HepG2 (cell line): ENCODE results near the gene MRPS18C. TPM values are rescaled to one million over a fixed set of nuclear protein-coding genes. Genes with fewer than 3 reads are reported as not detected.

Experiments used
- CCDC6 ChIP-seq: sonication (generic); formaldehyde crosslinking; IDR thresholded peaks from 2 replicates; pipeline ENCODE4 v1.8.1; 2022; ENCODE audit warnings: mild to moderate bottlenecking, missing genetic modification reagents, moderate library complexity
- FLYWCH1 ChIP-seq: sonication (generic); formaldehyde crosslinking; IDR thresholded peaks from 2 replicates; pipeline ENCODE4 v1.8.1; 2023; ENCODE audit warnings: mild to moderate bottlenecking, missing genetic modification reagents
- GATAD2A ChIP-seq: IDR thresholded peaks from 2 replicates; pipeline ENCODE4 v1.6.1; 2016
- GZF1 ChIP-seq: sonication (generic); formaldehyde crosslinking; IDR thresholded peaks from 2 replicates; pipeline ENCODE4 v1.5.1; 2020; ENCODE audit warnings: mild to moderate bottlenecking, missing genetic modification reagents
- KAT7 ChIP-seq: IDR thresholded peaks from 2 replicates; pipeline ENCODE4 v1.6.1; 2018; ENCODE audit warnings: borderline replicate concordance, missing compliant biosample characterization
- KDM2A ChIP-seq: sonication (generic); formaldehyde crosslinking; IDR thresholded peaks from 2 replicates; pipeline ENCODE4 v1.4.0; 2020; ENCODE audit warnings: low read depth, missing genetic modification reagents, borderline replicate concordance
- KLF15 ChIP-seq: sonication (generic); formaldehyde crosslinking; IDR thresholded peaks from 2 replicates; pipeline ENCODE4 v1.8.1; 2023; ENCODE audit warnings: borderline replicate concordance, mild to moderate bottlenecking, inconsistent platforms, missing genetic modification reagents, mixed read lengths
- MAFF ChIP-seq: IDR thresholded peaks from 2 replicates; pipeline ENCODE4 v1.6.1; 2011; ENCODE audit warnings: low read depth, low read length, improper control_type of control experiment
- MATR3 ChIP-seq: sonication (generic); formaldehyde crosslinking; IDR thresholded peaks from 2 replicates; pipeline ENCODE4 v1.4.0; 2020; ENCODE audit warnings: missing genetic modification reagents
- MEIS2 ChIP-seq: sonication (generic); formaldehyde crosslinking; IDR thresholded peaks from 2 replicates; pipeline ENCODE4 v1.9.0; 2021; ENCODE audit warnings: mild to moderate bottlenecking, missing genetic modification reagents
- POGZ ChIP-seq: sonication (generic); formaldehyde crosslinking; IDR thresholded peaks from 2 replicates; pipeline ENCODE4 v1.4.0; 2020; ENCODE audit warnings: mild to moderate bottlenecking, missing genetic modification reagents
- PPARG ChIP-seq: conservative IDR thresholded peaks from 2 replicates; pipeline ENCODE4 v1.6.1; 2016; ENCODE audit warnings: missing biosample characterization, missing genetic modification reagents
- REL ChIP-seq: sonication (generic); formaldehyde crosslinking; conservative IDR thresholded peaks from 2 replicates; pipeline ENCODE4 v1.8.0; 2022; ENCODE audit warnings: mild to moderate bottlenecking, missing genetic modification reagents, moderate library complexity
- SIX1 ChIP-seq: sonication (generic); formaldehyde crosslinking; IDR thresholded peaks from 2 replicates; pipeline ENCODE4 v1.4.0; 2020; ENCODE audit warnings: missing genetic modification reagents, borderline replicate concordance
- SKIL ChIP-seq: sonication (generic); formaldehyde crosslinking; IDR thresholded peaks from 2 replicates; pipeline ENCODE4 v1.8.0; 2022; ENCODE audit warnings: missing genetic modification reagents, mild to moderate bottlenecking, moderate library complexity, borderline replicate concordance
- U2AF2 ChIP-seq: fragments of 200-400 bp; formaldehyde crosslinking; IDR thresholded peaks from 2 replicates; pipeline ENCODE4 v1.6.1; 2017; ENCODE audit warnings: low read depth, mild to moderate bottlenecking, low read length
- ZFY ChIP-seq: sonication (generic); formaldehyde crosslinking; IDR thresholded peaks from 2 replicates; pipeline ENCODE4 v1.4.0; 2020; ENCODE audit warnings: missing genetic modification reagents
- ZNF484 ChIP-seq: sonication (generic); formaldehyde crosslinking; IDR thresholded peaks from 2 replicates; pipeline ENCODE4 v1.5.1; 2020; ENCODE audit warnings: mild to moderate bottlenecking, low read depth, missing genetic modification reagents, borderline replicate concordance
- ZNF569 ChIP-seq: sonication (generic); formaldehyde crosslinking; IDR thresholded peaks from 2 replicates; pipeline ENCODE4 v1.5.0; 2020; ENCODE audit warnings: mild to moderate bottlenecking, missing genetic modification reagents, moderate library complexity, borderline replicate concordance
- ZNF720 ChIP-seq: sonication (generic); formaldehyde crosslinking; IDR thresholded peaks from 2 replicates; pipeline ENCODE4 v1.4.0; 2020; ENCODE audit warnings: missing genetic modification reagents
- ZNF800 ChIP-seq: sonication (generic); formaldehyde crosslinking; IDR thresholded peaks from 2 replicates; pipeline ENCODE4 v1.4.0; 2020; ENCODE audit warnings: missing genetic modification reagents
- ZSCAN29 ChIP-seq: sonication (generic); formaldehyde crosslinking; conservative IDR thresholded peaks from 2 replicates; pipeline ENCODE4 v1.4.0; 2020; ENCODE audit warnings: mild to moderate bottlenecking, missing genetic modification reagents
- polyA plus RNA-seq, 8 experiments: library from polyadenylated mRNA; depleted of rRNA in 3 of 8; stranded (reverse) in 7 of 8; unstranded in 1 of 8; fragments of >200 nt; fragmentation: Illumina TruSeq in 4 of 8; extraction: Trizol in 4 of 8; gene quantifications; 2 replicates each; pipeline versions ENCODE4 v1.2.1 to v1.2.3, GENCODE V29; 2011 to 2016; ENCODE audit warnings: low read depth in 4 of 8, missing spikeins in 1 of 8, mixed read lengths in 1 of 8; ENCODE audit not compliant: insufficient read depth in 1 of 8
- total RNA-seq, 5 experiments: library from RNA; depleted of rRNA; stranded (reverse); fragments of >200 nt; fragmentation: Illumina TruSeq; extraction: Trizol; gene quantifications; 2 replicates each; pipeline ENCODE4 v1.2.3, GENCODE V29; 2016; ENCODE audit warnings: low read depth in 1 of 5
- TF ChIP-seq, protein P1 (sequence below): sonication (generic); formaldehyde crosslinking; conservative IDR thresholded peaks from 2 replicates; pipeline ENCODE4 v1.4.0; 2020; ENCODE audit warnings: mild to moderate bottlenecking, missing genetic modification reagents, moderate library complexity

MRPS18C gene
- total and polyA plus RNA-seq, 2 of the 13 experiments (the other 11 are each of a cell fraction or from before 2014, with no cell fraction given): 45.4 to 124 TPM

- TF ChIP-seq MEIS2 (CRISPR knock-in tag): peak; percentile 72; the same call in 1 of the 2 replicates
- TF ChIP-seq SIX1 (CRISPR knock-in tag): peak; percentile 58; the same call in 1 of the 2 replicates
- TF ChIP-seq, protein P1, sequence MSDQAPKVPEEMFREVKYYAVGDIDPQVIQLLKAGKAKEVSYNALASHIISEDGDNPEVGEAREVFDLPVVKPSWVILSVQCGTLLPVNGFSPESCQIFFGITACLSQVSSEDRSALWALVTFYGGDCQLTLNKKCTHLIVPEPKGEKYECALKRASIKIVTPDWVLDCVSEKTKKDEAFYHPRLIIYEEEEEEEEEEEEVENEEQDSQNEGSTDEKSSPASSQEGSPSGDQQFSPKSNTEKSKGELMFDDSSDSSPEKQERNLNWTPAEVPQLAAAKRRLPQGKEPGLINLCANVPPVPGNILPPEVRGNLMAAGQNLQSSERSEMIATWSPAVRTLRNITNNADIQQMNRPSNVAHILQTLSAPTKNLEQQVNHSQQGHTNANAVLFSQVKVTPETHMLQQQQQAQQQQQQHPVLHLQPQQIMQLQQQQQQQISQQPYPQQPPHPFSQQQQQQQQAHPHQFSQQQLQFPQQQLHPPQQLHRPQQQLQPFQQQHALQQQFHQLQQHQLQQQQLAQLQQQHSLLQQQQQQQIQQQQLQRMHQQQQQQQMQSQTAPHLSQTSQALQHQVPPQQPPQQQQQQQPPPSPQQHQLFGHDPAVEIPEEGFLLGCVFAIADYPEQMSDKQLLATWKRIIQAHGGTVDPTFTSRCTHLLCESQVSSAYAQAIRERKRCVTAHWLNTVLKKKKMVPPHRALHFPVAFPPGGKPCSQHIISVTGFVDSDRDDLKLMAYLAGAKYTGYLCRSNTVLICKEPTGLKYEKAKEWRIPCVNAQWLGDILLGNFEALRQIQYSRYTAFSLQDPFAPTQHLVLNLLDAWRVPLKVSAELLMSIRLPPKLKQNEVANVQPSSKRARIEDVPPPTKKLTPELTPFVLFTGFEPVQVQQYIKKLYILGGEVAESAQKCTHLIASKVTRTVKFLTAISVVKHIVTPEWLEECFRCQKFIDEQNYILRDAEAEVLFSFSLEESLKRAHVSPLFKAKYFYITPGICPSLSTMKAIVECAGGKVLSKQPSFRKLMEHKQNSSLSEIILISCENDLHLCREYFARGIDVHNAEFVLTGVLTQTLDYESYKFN (CRISPR knock-in tag): peak; percentile 55; the same call in 1 of the 2 replicates
- TF ChIP-seq U2AF2: no peak
- no peak for TF ChIP-seq KLF15 (CRISPR knock-in tag)
- TF ChIP-seq MATR3 (CRISPR knock-in tag): no peak
- TF ChIP-seq CCDC6 (CRISPR knock-in tag): peak; percentile 56; the same call in 1 of the 2 replicates
- peak; percentile 99 for TF ChIP-seq POGZ (CRISPR knock-in tag)
- no peak for TF ChIP-seq SKIL (CRISPR knock-in tag)
- TF ChIP-seq GZF1 (CRISPR knock-in tag): no peak
- TF ChIP-seq PPARG (CRISPR knock-in tag): 0 out of 2 replicates have a peak, but pooled peaks have one; percentile 40
- peak; percentile 99 for TF ChIP-seq KDM2A
- peak; percentile 82 for TF ChIP-seq GATAD2A
- TF ChIP-seq MAFF: no peak
- TF ChIP-seq ZNF484 (CRISPR knock-in tag): no peak
- peak; percentile 88 for TF ChIP-seq ZNF800 (CRISPR knock-in tag)
- no peak; the same call in 1 of the 2 replicates for TF ChIP-seq ZSCAN29 (CRISPR knock-in tag)
- peak; percentile 97 for TF ChIP-seq ZNF720 (CRISPR knock-in tag)
- TF ChIP-seq FLYWCH1 (CRISPR knock-in tag): peak; percentile 99
- TF ChIP-seq ZFY (CRISPR knock-in tag): peak; percentile 63
- peak; percentile 93; the same call in 1 of the 2 replicates for TF ChIP-seq KAT7 (CRISPR knock-in tag)
- TF ChIP-seq REL (CRISPR knock-in tag): no peak
- TF ChIP-seq ZNF569 (CRISPR knock-in tag): no peak
These were observed at the start of gene MRPS18C, which contains the start of gene HELQ (continued) for GRCh38 chr4:83455281-83456183.
